Stomach (tissue), 4 donors: ENCODE data around the gene P2RX4.
"Not testable (repeated sequence)": the region's sequence is repeated elsewhere in the genome, so short reads cannot be mapped to it uniquely, and the experiment has no call there.

Source experiments
- EP300 ChIP-seq: sonication (generic); formaldehyde crosslinking; IDR thresholded peaks from one replicate; pipeline ENCODE4 v1.6.1; 2017; ENCODE audit warnings: antibody characterized with exemption
- POLR2A ChIP-seq, 4 donors: fragments of 450-650 bp; IDR thresholded peaks; one replicate each; pipeline ENCODE4 v1.6.1; 2016; ENCODE audit warnings: antibody characterized with exemption in 4 of 4, control low read depth in 2 of 4, mild to moderate bottlenecking in 1 of 4, moderate library complexity in 1 of 4
- POLR2AphosphoS5 ChIP-seq, 3 donors: sonication (generic); formaldehyde crosslinking; IDR thresholded peaks; one replicate each; pipeline ENCODE4 v1.6.1; 2016; ENCODE audit warnings: antibody characterized with exemption in 3 of 3
- TF ChIP-seq, protein P1 (sequence below), 7 experiments: fragments of 450-650 bp in 4 of 7; fragments of 200-600 bp in 3 of 7; sonication (generic) in 3 of 7; IDR thresholded peaks; one replicate each; pipeline ENCODE4 v1.5.1; 2016 to 2019; ENCODE audit warnings: antibody characterized with exemption in 7 of 7, control low read depth in 2 of 7, mild to moderate bottlenecking in 1 of 7

DNA sequence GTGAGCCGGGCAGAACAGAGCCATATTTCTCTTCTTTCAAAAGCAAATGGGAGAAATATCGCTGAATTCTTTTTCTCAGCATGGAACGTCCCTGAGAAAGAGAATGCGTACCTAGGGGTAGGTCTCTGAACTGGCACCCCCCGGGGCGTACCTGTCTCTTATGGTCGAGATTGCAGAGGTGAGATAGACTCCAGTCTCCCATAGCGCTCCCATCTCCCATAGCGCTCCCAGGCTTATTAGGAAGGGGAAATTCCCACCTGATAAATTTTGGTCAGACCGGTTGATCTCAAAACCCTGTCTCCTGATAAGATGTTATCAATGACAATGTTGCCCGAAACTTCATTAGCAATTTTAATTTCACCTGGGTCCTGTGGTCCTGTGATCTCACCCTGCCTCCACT lies 70.6 kb downstream of the P2RX4 start:
- TF ChIP-seq, protein P1, sequence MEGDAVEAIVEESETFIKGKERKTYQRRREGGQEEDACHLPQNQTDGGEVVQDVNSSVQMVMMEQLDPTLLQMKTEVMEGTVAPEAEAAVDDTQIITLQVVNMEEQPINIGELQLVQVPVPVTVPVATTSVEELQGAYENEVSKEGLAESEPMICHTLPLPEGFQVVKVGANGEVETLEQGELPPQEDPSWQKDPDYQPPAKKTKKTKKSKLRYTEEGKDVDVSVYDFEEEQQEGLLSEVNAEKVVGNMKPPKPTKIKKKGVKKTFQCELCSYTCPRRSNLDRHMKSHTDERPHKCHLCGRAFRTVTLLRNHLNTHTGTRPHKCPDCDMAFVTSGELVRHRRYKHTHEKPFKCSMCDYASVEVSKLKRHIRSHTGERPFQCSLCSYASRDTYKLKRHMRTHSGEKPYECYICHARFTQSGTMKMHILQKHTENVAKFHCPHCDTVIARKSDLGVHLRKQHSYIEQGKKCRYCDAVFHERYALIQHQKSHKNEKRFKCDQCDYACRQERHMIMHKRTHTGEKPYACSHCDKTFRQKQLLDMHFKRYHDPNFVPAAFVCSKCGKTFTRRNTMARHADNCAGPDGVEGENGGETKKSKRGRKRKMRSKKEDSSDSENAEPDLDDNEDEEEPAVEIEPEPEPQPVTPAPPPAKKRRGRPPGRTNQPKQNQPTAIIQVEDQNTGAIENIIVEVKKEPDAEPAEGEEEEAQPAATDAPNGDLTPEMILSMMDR (IDR thresholded peaks at IDR 0.05), result not testable (repeated sequence)
- not testable (repeated sequence) for TF ChIP-seq POLR2A (IDR thresholded peaks at IDR 0.05); EP300; POLR2AphosphoS5 (IDR thresholded peaks at IDR 0.05)
